ENCODE measurements around the gene GLDN. TPM values are rescaled to one million over a fixed set of nuclear protein-coding genes. Genes with fewer than 3 reads are reported as not detected.

The GLDN gene
- polyA plus RNA-seq, 1 of the 3 experiments (the other 2 are of a cell fraction): not detected

GRCh38 chr15:51298620-51299019, 42.8 kb upstream of the GLDN start:
- no peak for DNase-seq

More at GRCh38 chr15:51298620-51299019, 42.8 kb upstream of the GLDN start:
- Histone ChIP-seq H3K4me1 (ENCODE audit: control insufficient read depth in 1 of 2, insufficient read depth in 2 of 2, low read depth in 1 of 2, low read length in 1 of 2) (no peaks in the 10 kb centered on the region), H3K4me2 (no peak overlapping the region), H3K9me2 (no peaks in the 10 kb centered on the region), H3K36me3 (replicated peaks in 1 of 2; ENCODE audit: control insufficient read depth in 1 of 2, insufficient read depth in 2 of 2, low read length in 1 of 2) (no peaks in the 10 kb centered on the region), H3K4me3 (ENCODE audit: low read depth in 2 of 2, low read length in 1 of 2) (no peak overlapping the region), H4K20me1 (ENCODE audit: insufficient read depth) (no peaks in the 10 kb centered on the region), H3F3A (replicated peaks; ENCODE audit: insufficient read depth) (no peaks in the 10 kb centered on the region), H3K27ac (ENCODE audit: low read depth in 2 of 2, low read length in 1 of 2) (no peak overlapping the region), H3K9ac (no peak overlapping the region), H2AFZ (ENCODE audit: low read depth) (no peak overlapping the region), H3K79me2 (ENCODE audit: insufficient read depth) (no peaks in the 10 kb centered on the region), H3K9me3 (no peaks in the 10 kb centered on the region), H3K27me3 (ENCODE audit: insufficient read depth) (peaks cover 5% of the 10 kb centered on the region; the same call in 1 of the 2 replicates)
- TF ChIP-seq, protein P1, sequence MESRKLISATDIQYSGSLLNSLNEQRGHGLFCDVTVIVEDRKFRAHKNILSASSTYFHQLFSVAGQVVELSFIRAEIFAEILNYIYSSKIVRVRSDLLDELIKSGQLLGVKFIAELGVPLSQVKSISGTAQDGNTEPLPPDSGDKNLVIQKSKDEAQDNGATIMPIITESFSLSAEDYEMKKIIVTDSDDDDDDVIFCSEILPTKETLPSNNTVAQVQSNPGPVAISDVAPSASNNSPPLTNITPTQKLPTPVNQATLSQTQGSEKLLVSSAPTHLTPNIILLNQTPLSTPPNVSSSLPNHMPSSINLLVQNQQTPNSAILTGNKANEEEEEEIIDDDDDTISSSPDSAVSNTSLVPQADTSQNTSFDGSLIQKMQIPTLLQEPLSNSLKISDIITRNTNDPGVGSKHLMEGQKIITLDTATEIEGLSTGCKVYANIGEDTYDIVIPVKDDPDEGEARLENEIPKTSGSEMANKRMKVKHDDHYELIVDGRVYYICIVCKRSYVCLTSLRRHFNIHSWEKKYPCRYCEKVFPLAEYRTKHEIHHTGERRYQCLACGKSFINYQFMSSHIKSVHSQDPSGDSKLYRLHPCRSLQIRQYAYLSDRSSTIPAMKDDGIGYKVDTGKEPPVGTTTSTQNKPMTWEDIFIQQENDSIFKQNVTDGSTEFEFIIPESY (IDR thresholded peaks at IDR 0.05; ENCODE audit: borderline replicate concordance, low read depth): no peak
- TF ChIP-seq FOSL2 (IDR thresholded peaks at IDR 0.05; ENCODE audit: borderline replicate concordance, low read depth) (no peak), TEAD4 (IDR thresholded peaks at IDR 0.05; ENCODE audit: borderline replicate concordance, insufficient read depth) (no peak), IRF3 (IDR thresholded peaks at IDR 0.05; ENCODE audit: low read depth, low read length) (no peak), RXRA (IDR thresholded peaks at IDR 0.05; ENCODE audit: borderline replicate concordance, low read depth) (no peak), CHD2 (IDR thresholded peaks at IDR 0.05; ENCODE audit: low read length, partially characterized antibody) (no peak), REST (IDR thresholded peaks at IDR 0.05; ENCODE audit: low read depth, low read length) (no peak), MEF2A (IDR thresholded peaks at IDR 0.05; ENCODE audit: borderline replicate concordance, low read depth) (no peak), FOXJ3 (CRISPR knock-in tag; IDR thresholded peaks at IDR 0.05) (no peak), POLR2AphosphoS5 (IDR thresholded peaks at IDR 0.05; ENCODE audit: low read depth, low read length) (no peak), SMC3 (IDR thresholded peaks at IDR 0.05; ENCODE audit: low read depth, low read length) (no peak), NRF1 (IDR thresholded peaks at IDR 0.05; ENCODE audit: low read depth, low read length) (no peak), RCOR1 (IDR thresholded peaks at IDR 0.05; ENCODE audit: low read length) (no peak)
- TF ChIP-seq, protein P2, sequence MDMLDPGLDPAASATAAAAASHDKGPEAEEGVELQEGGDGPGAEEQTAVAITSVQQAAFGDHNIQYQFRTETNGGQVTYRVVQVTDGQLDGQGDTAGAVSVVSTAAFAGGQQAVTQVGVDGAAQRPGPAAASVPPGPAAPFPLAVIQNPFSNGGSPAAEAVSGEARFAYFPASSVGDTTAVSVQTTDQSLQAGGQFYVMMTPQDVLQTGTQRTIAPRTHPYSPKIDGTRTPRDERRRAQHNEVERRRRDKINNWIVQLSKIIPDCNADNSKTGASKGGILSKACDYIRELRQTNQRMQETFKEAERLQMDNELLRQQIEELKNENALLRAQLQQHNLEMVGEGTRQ (IDR thresholded peaks at IDR 0.05; ENCODE audit: borderline replicate concordance, low read depth, low read length): no peak
- POLR2A ChIA-PET: interaction anchor here (0.6 kb wide), 1 partner anchor 367 kb away, joined by 4 read pairs; no protein-coding TSS in a partner anchor
- CTCF ChIA-PET: interaction anchor here (1.1 to 3.2 kb wide), 5 partner anchors 12 to 106 kb away, joined by 3 to 7 read pairs (median 3); no protein-coding TSS in a partner anchor
- 29% methylated on average over 2 of the region's 2 CpGs for WGBS (ENCODE audit: low lambda C conversion rate)

Data from SK-N-SH (cell line).